ENCODE data around the gene TEAD1.

TEAD1 gene

GRCh38 chr11:12793065-12793464 is 118.8 kb downstream of the TEAD1 start:
- DNase-seq: no peak

GRCh38 chr11:12793506-12793905 is 119.3 kb downstream of the TEAD1 start:
- DNase-seq: no peak

- no peak for DNase-seq
Observed at GRCh38 chr11:12794576-12795230, 120.5 kb downstream of the TEAD1 start.

- DNase-seq: no peak
Observed at GRCh38 chr11:12797996-12798395, 123.8 kb downstream of the TEAD1 start.

- DNase-seq: no peak
Observed at GRCh38 chr11:12798609-12799011, 124.4 kb downstream of the TEAD1 start.

GRCh38 chr11:12799334-12799835 is 125.2 kb downstream of the TEAD1 start:
- DNase-seq: no peak

GRCh38 chr11:12800032-12800671 is 125.9 kb downstream of the TEAD1 start:
- no peak for DNase-seq

- DNase-seq: no peak
Observed at GRCh38 chr11:12800871-12801270, 126.7 kb downstream of the TEAD1 start.

- no peak for DNase-seq
Observed at GRCh38 chr11:12801976-12802375, 127.8 kb downstream of the TEAD1 start.

- DNase-seq: no peak
Observed at GRCh38 chr11:12802418-12803085, 128.3 kb downstream of the TEAD1 start.

- no peak for DNase-seq
Observed at GRCh38 chr11:12803086-12803826, 129.0 kb downstream of the TEAD1 start.

GRCh38 chr11:12806113-12806512 is 131.9 kb downstream of the TEAD1 start:
- no peak for DNase-seq

- no peak for DNase-seq
Observed at GRCh38 chr11:12807621-12808020, 133.4 kb downstream of the TEAD1 start.

GRCh38 chr11:12808519-12808918 is 134.3 kb downstream of the TEAD1 start:
- no peak for DNase-seq

- DNase-seq: no peak
Observed at GRCh38 chr11:12809364-12809763, 135.1 kb downstream of the TEAD1 start.

GRCh38 chr11:12809864-12810567 is 135.8 kb downstream of the TEAD1 start:
- no peak for DNase-seq

- DNase-seq: no peak
Observed at GRCh38 chr11:12810568-12810894, 136.3 kb downstream of the TEAD1 start.

- DNase-seq: no peak
Observed at GRCh38 chr11:12811861-12812260, 137.6 kb downstream of the TEAD1 start.

GRCh38 chr11:12812849-12813248 is 138.6 kb downstream of the TEAD1 start:
- DNase-seq: no peak

- no peak for DNase-seq
Observed at GRCh38 chr11:12813371-12814225, 139.4 kb downstream of the TEAD1 start.

- no peak for DNase-seq
Observed at GRCh38 chr11:12815129-12815480, 140.9 kb downstream of the TEAD1 start.

- DNase-seq: no peak
Observed at GRCh38 chr11:12815931-12816494, 141.8 kb downstream of the TEAD1 start.

Data from CD4-positive, alpha-beta T cell treated with Interleukin-6 for 4 hours (primary cell).